ENCODE data around the gene CCDC17. TPM values are rescaled to one million over a fixed set of nuclear protein-coding genes. Genes with fewer than 3 reads are reported as not detected.

CCDC17 gene
- total RNA-seq, 1 donor from 2014 or later = 5.0 TPM

- H3K9me3 ChIP-seq = no peaks in the 10 kb centered on the region
- TF ChIP-seq, protein P1, sequence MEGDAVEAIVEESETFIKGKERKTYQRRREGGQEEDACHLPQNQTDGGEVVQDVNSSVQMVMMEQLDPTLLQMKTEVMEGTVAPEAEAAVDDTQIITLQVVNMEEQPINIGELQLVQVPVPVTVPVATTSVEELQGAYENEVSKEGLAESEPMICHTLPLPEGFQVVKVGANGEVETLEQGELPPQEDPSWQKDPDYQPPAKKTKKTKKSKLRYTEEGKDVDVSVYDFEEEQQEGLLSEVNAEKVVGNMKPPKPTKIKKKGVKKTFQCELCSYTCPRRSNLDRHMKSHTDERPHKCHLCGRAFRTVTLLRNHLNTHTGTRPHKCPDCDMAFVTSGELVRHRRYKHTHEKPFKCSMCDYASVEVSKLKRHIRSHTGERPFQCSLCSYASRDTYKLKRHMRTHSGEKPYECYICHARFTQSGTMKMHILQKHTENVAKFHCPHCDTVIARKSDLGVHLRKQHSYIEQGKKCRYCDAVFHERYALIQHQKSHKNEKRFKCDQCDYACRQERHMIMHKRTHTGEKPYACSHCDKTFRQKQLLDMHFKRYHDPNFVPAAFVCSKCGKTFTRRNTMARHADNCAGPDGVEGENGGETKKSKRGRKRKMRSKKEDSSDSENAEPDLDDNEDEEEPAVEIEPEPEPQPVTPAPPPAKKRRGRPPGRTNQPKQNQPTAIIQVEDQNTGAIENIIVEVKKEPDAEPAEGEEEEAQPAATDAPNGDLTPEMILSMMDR (IDR thresholded peaks at IDR 0.05) = no peak
These were observed 30.9 kb upstream of the CCDC17 start for GRCh38 chr1:45654540-45655280.

DNA sequence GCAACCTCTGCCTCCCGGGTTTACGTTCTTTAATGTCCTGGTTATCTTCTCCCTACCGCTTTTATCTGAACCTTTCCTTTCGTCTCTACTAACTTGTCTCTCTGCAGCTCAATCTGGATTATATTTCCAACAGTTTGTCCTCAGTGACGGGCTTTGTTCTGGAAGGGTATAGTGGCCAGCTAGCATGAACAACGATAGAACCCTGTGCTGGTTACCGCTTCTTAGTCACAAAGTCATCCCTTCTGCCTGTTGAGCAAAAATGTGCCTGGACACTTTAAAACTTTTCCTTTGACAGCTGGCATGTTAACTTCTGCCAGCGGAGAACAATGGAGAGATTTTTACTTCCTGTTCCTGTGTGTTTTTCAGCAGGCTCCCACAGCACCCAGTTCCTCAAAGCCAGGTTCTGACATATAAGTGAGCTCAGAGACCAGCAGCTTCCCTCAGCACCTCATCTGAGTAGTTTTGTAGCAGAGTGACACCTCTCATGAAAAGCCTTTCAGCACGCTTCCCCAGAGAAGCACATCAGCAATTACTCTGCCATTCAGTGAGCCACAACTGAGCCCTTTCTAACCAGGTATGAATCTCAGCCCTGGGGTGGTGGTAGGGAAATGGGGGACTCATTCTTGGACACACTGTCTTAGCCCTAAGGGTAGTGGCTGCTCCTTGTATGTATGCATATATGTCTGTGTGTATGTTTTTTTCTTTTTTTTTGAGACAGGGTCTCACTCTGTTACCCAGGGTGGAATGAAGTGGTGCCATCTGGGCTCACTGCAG, 23.6 kb upstream of the CCDC17 start:
- TF ChIP-seq, protein P1 (IDR thresholded peaks at IDR 0.05) = no peak
- H3K36me3 ChIP-seq = peaks cover 50% of the 10 kb centered on the region
- DNase-seq (no peak), ATAC-seq (peak; percentile 66)
- H3K9me3 ChIP-seq = no peaks in the 10 kb centered on the region
- intact Hi-C loops (cut with DNase I) = no loop called here
- no peak overlapping the region for H3K4me3 ChIP-seq
- peaks cover 9% of the 10 kb centered on the region for H3K4me1 ChIP-seq
- H3K27ac ChIP-seq = no peak overlapping the region
- H3K27me3 ChIP-seq = no peaks in the 10 kb centered on the region

More at GRCh38 chr1:45654540-45655280, 30.9 kb upstream of the CCDC17 start:
- no peak overlapping the region for H3K27ac ChIP-seq
- H3K36me3 ChIP-seq = peaks cover 100% of the 10 kb centered on the region
- intact Hi-C loops (cut with DNase I) = no loop called here
- ATAC-seq (no peak), DNase-seq (no peak)
- H3K4me1 ChIP-seq = no peaks in the 10 kb centered on the region
- H3K4me3 ChIP-seq = no peak overlapping the region
- no peaks in the 10 kb centered on the region for H3K27me3 ChIP-seq

DNA sequence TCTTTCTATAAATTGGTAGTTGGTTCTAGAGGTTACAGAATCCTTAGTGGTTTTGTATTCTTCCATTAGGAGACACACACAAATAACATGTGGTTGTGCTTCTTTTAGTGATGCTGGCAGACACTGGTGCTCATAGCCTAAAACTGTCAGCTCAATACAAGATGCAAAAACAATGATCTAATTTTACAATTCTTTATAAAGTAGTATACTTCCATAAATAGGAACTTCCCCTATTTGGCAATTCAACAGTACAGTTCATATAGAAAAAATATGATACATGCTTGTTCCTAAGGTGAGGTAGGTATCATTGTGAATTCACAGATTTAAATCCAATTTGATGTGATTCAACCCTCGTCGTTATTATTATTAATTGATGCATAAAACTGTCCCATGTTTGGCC, 20.8 kb upstream of the CCDC17 start:
- peaks cover 50% of the 10 kb centered on the region for H3K36me3 ChIP-seq
- ATAC-seq (no peak), DNase-seq (no peak)
- no peaks in the 10 kb centered on the region for H3K9me3 ChIP-seq
- H3K27ac ChIP-seq = peak overlapping the region; percentile 34
- peaks cover 9% of the 10 kb centered on the region for H3K4me1 ChIP-seq
- H3K4me3 ChIP-seq = no peak overlapping the region
- H3K27me3 ChIP-seq = no peaks in the 10 kb centered on the region
- intact Hi-C loops (cut with DNase I) = no loop called here
- TF ChIP-seq, protein P1 (IDR thresholded peaks at IDR 0.05) = no peak

DNA sequence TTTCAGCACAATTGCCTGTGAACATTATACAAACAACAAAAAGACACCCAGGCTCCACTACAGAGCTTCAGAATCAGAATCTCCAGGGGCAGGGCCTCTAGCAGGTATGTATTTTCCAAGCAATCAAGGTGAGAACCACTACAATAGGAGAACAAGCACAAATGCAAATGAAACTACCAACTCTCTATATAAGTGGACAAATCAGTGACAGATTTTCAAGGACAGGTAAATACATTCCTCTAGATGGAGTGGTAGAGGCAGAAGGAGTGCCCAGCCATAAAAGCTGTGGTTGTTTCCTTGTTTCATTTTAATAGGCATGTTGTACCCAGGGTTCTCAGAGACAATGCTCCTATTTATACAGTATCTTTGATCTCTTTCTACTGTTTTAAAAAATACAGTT, 20.1 kb upstream of the CCDC17 start:
- no peak overlapping the region for H3K4me3 ChIP-seq
- DNase-seq (no peak), ATAC-seq (peak; percentile 93)
- H3K27ac ChIP-seq = peak overlapping the region; percentile 2
- H3K27me3 ChIP-seq = no peaks in the 10 kb centered on the region
- H3K36me3 ChIP-seq = peaks cover 56% of the 10 kb centered on the region
- peaks cover 9% of the 10 kb centered on the region for H3K4me1 ChIP-seq
- TF ChIP-seq, protein P1 (IDR thresholded peaks at IDR 0.05) = peak; percentile 19
- intact Hi-C loops (cut with DNase I) = no loop called here
- H3K9me3 ChIP-seq = no peaks in the 10 kb centered on the region

DNA sequence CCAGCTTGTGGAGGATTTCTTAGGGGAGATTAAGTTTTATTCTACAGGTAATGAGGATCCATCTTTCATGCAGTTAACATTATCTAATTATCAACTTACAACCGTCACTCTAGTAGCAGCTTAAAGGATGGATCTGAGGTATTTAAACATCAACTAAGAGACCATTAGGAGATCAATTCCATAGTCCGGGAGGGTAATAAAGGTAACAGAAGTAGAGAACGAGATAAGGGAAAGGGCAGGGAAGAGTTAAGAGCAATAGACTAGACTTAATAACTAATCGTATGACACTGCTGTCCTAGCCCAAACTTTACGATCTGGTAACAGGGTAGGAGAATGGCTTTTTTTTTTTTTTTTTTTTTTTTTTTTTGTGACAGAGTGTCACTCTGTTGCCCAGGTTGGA, 19.5 kb upstream of the CCDC17 start:
- no peaks in the 10 kb centered on the region for H3K9me3 ChIP-seq
- no peak for DNase-seq
- intact Hi-C loops (cut with DNase I) = no loop called here
- H3K4me1 ChIP-seq = peaks cover 9% of the 10 kb centered on the region
- TF ChIP-seq, protein P1 (IDR thresholded peaks at IDR 0.05) = no peak
- H3K27me3 ChIP-seq = no peaks in the 10 kb centered on the region
- peaks cover 62% of the 10 kb centered on the region for H3K36me3 ChIP-seq
- no peak for ATAC-seq
- peak overlapping the region; percentile 2 for H3K27ac ChIP-seq
- H3K4me3 ChIP-seq = no peak overlapping the region

Measured in upper lobe of right lung (tissue), 1 donor.